HepG2 (cell line): ENCODE data around the gene SIK3. TPM values are rescaled to one million over a fixed set of nuclear protein-coding genes. Genes with fewer than 3 reads are reported as not detected.

ENCODE experiments used
- AKAP8 ChIP-seq: sonication (generic); formaldehyde crosslinking; IDR thresholded peaks from 2 replicates; pipeline ENCODE4 v1.5.1; 2020; ENCODE audit warnings: mild to moderate bottlenecking, missing genetic modification reagents
- ASH2L ChIP-seq: fragments of 300-600, 200-600 bp; sonication (generic); IDR thresholded peaks from 2 replicates; pipeline ENCODE4 v1.7.0; 2017; ENCODE audit warnings: low read depth, mild to moderate bottlenecking, moderate library complexity, mixed read lengths, low read length; ENCODE audit not compliant: insufficient read length
- FOXM1 ChIP-seq: sonication (generic); formaldehyde crosslinking; IDR thresholded peaks from 2 replicates; pipeline ENCODE4 v1.5.0; 2020; ENCODE audit warnings: missing genetic modification reagents
- GATAD2A ChIP-seq: IDR thresholded peaks from 2 replicates; pipeline ENCODE4 v1.6.1; 2016
- HHEX ChIP-seq: IDR thresholded peaks from 2 replicates; pipeline ENCODE4 v1.6.1; 2016; ENCODE audit warnings: control low read depth
- IRF2 ChIP-seq: IDR thresholded peaks from 2 replicates; pipeline ENCODE4 v1.6.1; 2018; ENCODE audit warnings: missing genetic modification reagents, missing compliant biosample characterization
- LCORL ChIP-seq, 2 experiments: fragments of 450-650 bp in 1 of 2; sonication (generic) in 1 of 2; formaldehyde crosslinking in 1 of 2; IDR thresholded peaks; 2 replicates each; pipeline versions ENCODE4 v1.5.0 to v1.6.1; 2017 to 2020; ENCODE audit warnings: antibody characterized with exemption in 1 of 2, missing genetic modification reagents in 1 of 2
- PTBP1 ChIP-seq: fragments of 200-400 bp; formaldehyde crosslinking; IDR thresholded peaks from 2 replicates; pipeline ENCODE4 v1.6.1; 2018; ENCODE audit warnings: low read length, low read depth; ENCODE audit not compliant: poor library complexity, severe bottlenecking
- RBFOX2 ChIP-seq: fragments of 200-400 bp; formaldehyde crosslinking; IDR thresholded peaks from 2 replicates; pipeline ENCODE4 v1.6.1; 2017; ENCODE audit warnings: low read depth, mild to moderate bottlenecking, low read length
- RELA ChIP-seq: sonication (generic); formaldehyde crosslinking; IDR thresholded peaks from 2 replicates; pipeline ENCODE4 v1.4.0; 2020; ENCODE audit warnings: missing genetic modification reagents
- SIX1 ChIP-seq: sonication (generic); formaldehyde crosslinking; IDR thresholded peaks from 2 replicates; pipeline ENCODE4 v1.4.0; 2020; ENCODE audit warnings: missing genetic modification reagents, borderline replicate concordance
- ZFP36 ChIP-seq: fragments of 150-350 bp; IDR thresholded peaks from 2 replicates; pipeline ENCODE4 v1.6.1; 2018; ENCODE audit warnings: borderline replicate concordance, low read length, low read depth; ENCODE audit not compliant: partially characterized antibody
- ZNF136 ChIP-seq: sonication (generic); formaldehyde crosslinking; IDR thresholded peaks from 2 replicates; pipeline ENCODE4 v1.8.1; 2022; ENCODE audit warnings: low read depth, mild to moderate bottlenecking, moderate library complexity, missing genetic modification reagents
- ZNF616 ChIP-seq: sonication (generic); formaldehyde crosslinking; IDR thresholded peaks from 2 replicates; pipeline ENCODE4 v1.5.0; 2020; ENCODE audit warnings: low read depth, mild to moderate bottlenecking, missing genetic modification reagents
- polyA plus RNA-seq, 8 experiments: library from polyadenylated mRNA; depleted of rRNA in 3 of 8; stranded (reverse) in 7 of 8; unstranded in 1 of 8; fragments of >200 nt; fragmentation: Illumina TruSeq in 4 of 8; extraction: Trizol in 4 of 8; gene quantifications; 2 replicates each; pipeline versions ENCODE4 v1.2.1 to v1.2.3, GENCODE V29; 2011 to 2016; ENCODE audit warnings: low read depth in 4 of 8, missing spikeins in 1 of 8, mixed read lengths in 1 of 8; ENCODE audit not compliant: insufficient read depth in 1 of 8
- total RNA-seq, 5 experiments: library from RNA; depleted of rRNA; stranded (reverse); fragments of >200 nt; fragmentation: Illumina TruSeq; extraction: Trizol; gene quantifications; 2 replicates each; pipeline ENCODE4 v1.2.3, GENCODE V29; 2016; ENCODE audit warnings: low read depth in 1 of 5
- TF ChIP-seq, protein P1 (sequence below): sonication (generic); formaldehyde crosslinking; IDR thresholded peaks from 2 replicates; pipeline ENCODE4 v1.4.0; 2020; ENCODE audit warnings: mild to moderate bottlenecking, missing genetic modification reagents
- TF ChIP-seq, protein P2 (sequence below): sonication (generic); formaldehyde crosslinking; IDR thresholded peaks from 2 replicates; pipeline ENCODE4 v1.5.0; 2020; ENCODE audit warnings: mild to moderate bottlenecking, missing genetic modification reagents
- TF ChIP-seq, protein P3 (sequence below): sonication (generic); formaldehyde crosslinking; IDR thresholded peaks from 2 replicates; pipeline ENCODE4 v1.4.0; 2020; ENCODE audit warnings: missing genetic modification reagents

The SIK3 gene
- total and polyA plus RNA-seq, 2 of the 13 experiments (the other 11 are each of a cell fraction or from before 2014, with no cell fraction given) = 5.7 to 9.8 TPM

DNA sequence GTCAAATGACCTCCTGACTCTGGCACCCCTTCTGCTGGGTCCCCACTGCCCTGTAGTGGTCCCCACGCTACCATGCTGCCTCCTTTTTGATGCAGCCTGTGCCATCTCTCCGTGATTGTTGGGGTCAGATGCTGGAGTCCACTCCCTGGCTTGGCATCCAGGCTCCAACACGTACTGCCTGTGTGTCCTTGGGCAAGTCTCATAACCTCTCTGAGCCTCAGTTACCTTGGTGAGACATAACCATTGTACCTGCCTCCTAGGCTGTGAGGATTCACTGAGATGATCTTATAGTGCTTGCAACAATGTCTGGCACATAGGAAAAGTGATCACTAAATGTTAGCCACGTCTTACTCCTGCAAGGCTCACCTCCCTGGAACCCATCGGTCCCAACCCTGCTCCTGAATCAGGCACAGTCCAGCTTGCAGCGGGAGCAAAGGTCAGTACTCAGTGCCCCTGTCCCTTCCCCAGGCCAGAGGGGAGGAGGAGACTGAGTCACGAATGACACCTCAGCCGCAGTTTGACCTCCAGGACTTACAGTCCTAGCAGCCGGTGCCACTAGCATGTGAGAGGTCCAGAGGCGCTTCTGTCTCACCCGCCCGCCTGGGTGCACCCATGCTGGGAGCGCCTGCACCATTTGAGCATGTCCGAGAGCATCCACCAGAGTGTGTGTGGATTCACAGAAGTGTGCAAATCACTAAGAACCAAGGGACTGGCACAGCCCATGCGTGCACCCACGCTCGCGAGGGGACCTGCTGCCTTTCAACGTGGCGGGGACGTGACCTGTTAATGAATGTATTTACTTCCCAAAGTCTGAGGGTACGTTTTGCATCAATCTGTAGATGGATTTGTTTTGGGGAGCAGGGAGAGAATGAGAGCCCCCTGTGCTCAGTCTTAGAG, 272.1 kb downstream of the SIK3 start (continued):
- no peak for TF ChIP-seq RELA (CRISPR knock-in tag)
- peak; percentile 26; the same call in 1 of the 2 replicates for TF ChIP-seq GATAD2A (CRISPR knock-in tag)
- no peak for TF ChIP-seq SIX1
- no peak for TF ChIP-seq ZNF616 (CRISPR knock-in tag)
- peak; percentile 52 for TF ChIP-seq ASH2L
- no peak for TF ChIP-seq LCORL (IDR thresholded peaks at IDR 0.05)
- TF ChIP-seq LCORL (CRISPR knock-in tag; IDR thresholded peaks at IDR 0.05) = no peak
- TF ChIP-seq ZNF136 (CRISPR knock-in tag) = peak; percentile 54; the same call in 1 of the 2 replicates
- TF ChIP-seq, protein P1, sequence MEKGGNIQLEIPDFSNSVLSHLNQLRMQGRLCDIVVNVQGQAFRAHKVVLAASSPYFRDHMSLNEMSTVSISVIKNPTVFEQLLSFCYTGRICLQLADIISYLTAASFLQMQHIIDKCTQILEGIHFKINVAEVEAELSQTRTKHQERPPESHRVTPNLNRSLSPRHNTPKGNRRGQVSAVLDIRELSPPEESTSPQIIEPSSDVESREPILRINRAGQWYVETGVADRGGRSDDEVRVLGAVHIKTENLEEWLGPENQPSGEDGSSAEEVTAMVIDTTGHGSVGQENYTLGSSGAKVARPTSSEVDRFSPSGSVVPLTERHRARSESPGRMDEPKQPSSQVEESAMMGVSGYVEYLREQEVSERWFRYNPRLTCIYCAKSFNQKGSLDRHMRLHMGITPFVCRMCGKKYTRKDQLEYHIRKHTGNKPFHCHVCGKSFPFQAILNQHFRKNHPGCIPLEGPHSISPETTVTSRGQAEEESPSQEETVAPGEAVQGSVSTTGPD (CRISPR knock-in tag) = no peak
- TF ChIP-seq PTBP1 = no peak
- TF ChIP-seq RBFOX2 = no peak; the same call in 1 of the 2 replicates
- no peak for TF ChIP-seq IRF2
- TF ChIP-seq, protein P2, sequence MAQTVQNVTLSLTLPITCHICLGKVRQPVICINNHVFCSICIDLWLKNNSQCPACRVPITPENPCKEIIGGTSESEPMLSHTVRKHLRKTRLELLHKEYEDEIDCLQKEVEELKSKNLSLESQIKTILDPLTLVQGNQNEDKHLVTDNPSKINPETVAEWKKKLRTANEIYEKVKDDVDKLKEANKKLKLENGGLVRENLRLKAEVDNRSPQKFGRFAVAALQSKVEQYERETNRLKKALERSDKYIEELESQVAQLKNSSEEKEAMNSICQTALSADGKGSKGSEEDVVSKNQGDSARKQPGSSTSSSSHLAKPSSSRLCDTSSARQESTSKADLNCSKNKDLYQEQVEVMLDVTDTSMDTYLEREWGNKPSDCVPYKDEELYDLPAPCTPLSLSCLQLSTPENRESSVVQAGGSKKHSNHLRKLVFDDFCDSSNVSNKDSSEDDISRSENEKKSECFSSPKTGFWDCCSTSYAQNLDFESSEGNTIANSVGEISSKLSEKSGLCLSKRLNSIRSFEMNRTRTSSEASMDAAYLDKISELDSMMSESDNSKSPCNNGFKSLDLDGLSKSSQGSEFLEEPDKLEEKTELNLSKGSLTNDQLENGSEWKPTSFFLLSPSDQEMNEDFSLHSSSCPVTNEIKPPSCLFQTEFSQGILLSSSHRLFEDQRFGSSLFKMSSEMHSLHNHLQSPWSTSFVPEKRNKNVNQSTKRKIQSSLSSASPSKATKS (CRISPR knock-in tag) = no peak
- TF ChIP-seq, protein P3, sequence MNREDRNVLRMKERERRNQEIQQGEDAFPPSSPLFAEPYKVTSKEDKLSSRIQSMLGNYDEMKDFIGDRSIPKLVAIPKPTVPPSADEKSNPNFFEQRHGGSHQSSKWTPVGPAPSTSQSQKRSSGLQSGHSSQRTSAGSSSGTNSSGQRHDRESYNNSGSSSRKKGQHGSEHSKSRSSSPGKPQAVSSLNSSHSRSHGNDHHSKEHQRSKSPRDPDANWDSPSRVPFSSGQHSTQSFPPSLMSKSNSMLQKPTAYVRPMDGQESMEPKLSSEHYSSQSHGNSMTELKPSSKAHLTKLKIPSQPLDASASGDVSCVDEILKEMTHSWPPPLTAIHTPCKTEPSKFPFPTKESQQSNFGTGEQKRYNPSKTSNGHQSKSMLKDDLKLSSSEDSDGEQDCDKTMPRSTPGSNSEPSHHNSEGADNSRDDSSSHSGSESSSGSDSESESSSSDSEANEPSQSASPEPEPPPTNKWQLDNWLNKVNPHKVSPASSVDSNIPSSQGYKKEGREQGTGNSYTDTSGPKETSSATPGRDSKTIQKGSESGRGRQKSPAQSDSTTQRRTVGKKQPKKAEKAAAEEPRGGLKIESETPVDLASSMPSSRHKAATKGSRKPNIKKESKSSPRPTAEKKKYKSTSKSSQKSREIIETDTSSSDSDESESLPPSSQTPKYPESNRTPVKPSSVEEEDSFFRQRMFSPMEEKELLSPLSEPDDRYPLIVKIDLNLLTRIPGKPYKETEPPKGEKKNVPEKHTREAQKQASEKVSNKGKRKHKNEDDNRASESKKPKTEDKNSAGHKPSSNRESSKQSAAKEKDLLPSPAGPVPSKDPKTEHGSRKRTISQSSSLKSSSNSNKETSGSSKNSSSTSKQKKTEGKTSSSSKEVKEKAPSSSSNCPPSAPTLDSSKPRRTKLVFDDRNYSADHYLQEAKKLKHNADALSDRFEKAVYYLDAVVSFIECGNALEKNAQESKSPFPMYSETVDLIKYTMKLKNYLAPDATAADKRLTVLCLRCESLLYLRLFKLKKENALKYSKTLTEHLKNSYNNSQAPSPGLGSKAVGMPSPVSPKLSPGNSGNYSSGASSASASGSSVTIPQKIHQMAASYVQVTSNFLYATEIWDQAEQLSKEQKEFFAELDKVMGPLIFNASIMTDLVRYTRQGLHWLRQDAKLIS = no peak
- TF ChIP-seq HHEX (CRISPR knock-in tag) = no peak
- 0 out of 2 replicates have a peak, but pooled peaks have one; percentile 10 for TF ChIP-seq AKAP8 (CRISPR knock-in tag)
- no peak for TF ChIP-seq FOXM1 (CRISPR knock-in tag)
- peak; percentile 34 for TF ChIP-seq ZFP36
